PC-3 (cell line): ENCODE measurements around the gene UNC13C. TPM values are rescaled to one million over a fixed set of nuclear protein-coding genes. Genes with fewer than 3 reads are reported as not detected.
"Not testable (repeated sequence)": the region's sequence is repeated elsewhere in the genome, so short reads cannot be mapped to it uniquely, and the experiment has no call there.

ENCODE experiments used
- ATAC-seq: fragments of 200-7000 bp; cut with Tn5 transposase; 2 replicates; pipeline ENCODE4 v1.9.1; 2020; ENCODE audit warnings: mild to moderate bottlenecking, moderate library complexity
- Bru-seq: library from RNA; stranded (reverse); fragments of 400-500 nt; gene quantifications from one replicate; lab custom pipeline; 2021; lab: Mats Ljungman, UMichigan
- BruChase-seq, 2 experiments: library from RNA; stranded (reverse); fragments of 400-500 nt; gene quantifications; one replicate each; lab custom pipeline; 2021; lab: Mats Ljungman, UMichigan
- BruUV-seq: library from RNA; stranded (reverse); fragments of 400-500 nt; replicated peaks from 2 replicates; lab custom pipeline; 2021; lab: Mats Ljungman, UMichigan
- CTCF ChIA-PET: fragments of 300-600 bp; sonication (Branson Sonifier 250); formaldehyde crosslinking; loops from one replicate; lab custom pipeline; 2022; ENCODE audit warnings: antibody characterized with exemption; lab: Charles Lee
- POLR2A ChIA-PET: fragments of 300-600 bp; sonication (Branson Sonifier 250); formaldehyde crosslinking; loops from one replicate; lab custom pipeline; 2022; ENCODE audit warnings: antibody characterized with exemption; ENCODE audit not compliant: unreplicated experiment; lab: Charles Lee
- DNase-seq: peaks from one replicate; pipeline ENCODE4 v3.0.0-alpha.2; 2015
- H2AFZ ChIP-seq: fragments of 300-600 bp; sonication (generic); 2 replicates; pipeline ENCODE4 v1.6.0; 2016; ENCODE audit warnings: antibody characterized with exemption, low read length
- H3F3A ChIP-seq: fragments of 300-600 bp; sonication (generic); one replicate; pipeline ENCODE4 v1.6.0; 2017; ENCODE audit warnings: antibody characterized with exemption, low read length, control low read depth, mild to moderate bottlenecking; ENCODE audit not compliant: unreplicated experiment
- H3K27ac ChIP-seq: fragments of 300-600 bp; sonication (generic); 2 replicates; pipeline ENCODE4 v1.5.1; 2016; ENCODE audit warnings: mild to moderate bottlenecking, low read length
- H3K27me3 ChIP-seq: fragments of 300-600 bp; sonication (generic); 2 replicates; pipeline ENCODE4 v1.6.1; 2016; ENCODE audit warnings: low read length, mixed read lengths
- H3K36me3 ChIP-seq: fragments of 300-600 bp; sonication (generic); 2 replicates; pipeline ENCODE4 v1.6.1; 2016; ENCODE audit warnings: low read depth, mixed run types, low read length, mixed read lengths
- H3K4me1 ChIP-seq: fragments of 300-600 bp; sonication (generic); 2 replicates; pipeline ENCODE4 v1.5.1; 2016; ENCODE audit warnings: low read length; ENCODE audit not compliant: insufficient read depth
- H3K4me2 ChIP-seq: fragments of 300-600 bp; sonication (generic); 2 replicates; pipeline ENCODE4 v1.6.0; 2016; ENCODE audit warnings: low read length
- H3K4me3 ChIP-seq: fragments of 300-600 bp; sonication (generic); 2 replicates; pipeline ENCODE4 v1.5.1; 2016; ENCODE audit warnings: mild to moderate bottlenecking, low read length, mixed read lengths
- H3K79me2 ChIP-seq: fragments of 300-600 bp; sonication (generic); 2 replicates; pipeline ENCODE4 v1.6.1; 2017; ENCODE audit warnings: low read length, mixed read lengths
- H3K9ac ChIP-seq: fragments of 300-600 bp; sonication (generic); 2 replicates; pipeline ENCODE4 v1.6.0; 2016; ENCODE audit warnings: mild to moderate bottlenecking, low read length
- H3K9me2 ChIP-seq: fragments of 300-600 bp; sonication (generic); replicated peaks from 2 replicates; pipeline ENCODE4 v1.6.1; 2016; ENCODE audit warnings: mixed run types, low read length, mixed read lengths
- H3K9me3 ChIP-seq: fragments of 300-600 bp; sonication (generic); 2 replicates; pipeline ENCODE4 v1.6.1; 2016; ENCODE audit warnings: low read length, mixed read lengths
- H4K20me1 ChIP-seq: fragments of 300-600 bp; sonication (generic); 2 replicates; pipeline ENCODE4 v1.6.1; 2016; ENCODE audit warnings: low read length, mixed read lengths
- EZH2 ChIP-seq: fragments of 300-600 bp; sonication (generic); IDR thresholded peaks from one replicate; pipeline ENCODE4 v1.6.1; 2017; ENCODE audit warnings: antibody characterized with exemption, mild to moderate bottlenecking, low read length; ENCODE audit not compliant: unreplicated experiment
- EZH2phosphoT487 ChIP-seq: fragments of 300-600 bp; sonication (generic); IDR thresholded peaks from 2 replicates; pipeline ENCODE4 v1.6.1; 2018; ENCODE audit warnings: mild to moderate bottlenecking, antibody characterized with exemption, low read length, borderline replicate concordance
- intact Hi-C: fragments of 100-400 bp; cut with micrococcal nuclease; formaldehyde crosslinking; loops from 2 replicates; pipeline ENCODE4 v1.9.0; 2023
- long read RNA-seq: library from polyadenylated mRNA; unstranded; transcript quantifications from one replicate; pipeline ENCODE4 v2.0.0, GENCODE V29; 2021; ENCODE audit not compliant: unreplicated experiment
- total RNA-seq: library from RNA; depleted of rRNA; stranded (reverse); fragments of >200 nt; gene quantifications from 2 replicates; pipeline ENCODE4 v1.2.3, GENCODE V29; 2014; rRNA removed
- TF ChIP-seq, protein P1 (sequence below): fragments of 300-600 bp; sonication (generic); conservative IDR thresholded peaks from 2 replicates; pipeline ENCODE4 v1.5.1; 2017; ENCODE audit warnings: antibody characterized with exemption, low read depth, mild to moderate bottlenecking, low read length

UNC13C gene
- total RNA-seq = not detected in 2 replicates
- percentile 0 among the genes with signal in this experiment for Bru-seq, nascent RNA
- BruChase-seq, experiment 1, labeled RNA remaining after a 6-hour chase = not detected
- BruChase-seq, experiment 2, labeled RNA remaining after a 2-hour chase = percentile 0 among the genes with signal in this experiment
- long read RNA-seq = 0 reads

DNA sequence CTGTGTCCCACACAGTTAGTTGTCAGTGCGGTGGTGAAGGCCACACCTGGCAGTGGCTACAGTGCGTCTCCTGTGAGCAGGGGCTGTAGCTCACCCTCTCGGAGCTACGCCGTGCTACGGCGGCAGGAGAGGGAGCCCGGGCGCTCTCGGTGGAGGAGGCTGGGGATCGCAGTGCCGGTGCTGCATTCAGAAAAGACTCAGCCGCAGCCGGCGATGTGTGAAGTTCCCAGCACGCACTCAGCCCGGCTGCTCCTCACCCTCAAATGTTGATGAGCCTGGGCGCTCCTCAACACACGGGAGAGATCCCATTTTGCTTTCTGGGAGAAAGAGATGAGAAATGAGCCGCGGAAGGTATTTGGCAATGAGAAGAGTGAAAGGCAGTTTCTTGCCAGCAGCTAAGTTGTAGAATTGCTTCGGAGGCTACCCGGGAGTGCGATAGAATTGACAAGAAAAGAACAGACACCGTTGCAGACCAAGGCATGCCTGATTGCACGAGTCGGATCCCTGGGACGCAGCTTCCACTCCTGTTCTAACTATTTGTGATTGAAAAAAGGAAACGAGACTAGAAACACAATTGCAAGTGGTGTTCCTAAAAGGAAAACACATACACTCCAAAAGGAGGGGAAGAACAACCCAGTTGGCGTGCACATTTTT, at the start of gene UNC13C:
UNC13C (plus strand) TSS at position 189 of the 654 bp plus-strand sequence. CDS start 34,463 bp downstream, outside the sequence.
- Histone ChIP-seq H3K9ac (no peak within 1 kb of the TSS), H3K27ac (no peak within 1 kb of the TSS), H3K36me3 (no peaks in the 10 kb centered on the region), H3K4me1 (no peaks in the 10 kb centered on the region), H3K27me3 (peaks cover 4% of the 10 kb centered on the region; the same call in 1 of the 2 replicates), H3F3A (no peaks in the 10 kb centered on the region), H2AFZ (no peak within 1 kb of the TSS), H3K9me2 (no peaks in the 10 kb centered on the region), H4K20me1 (no peaks in the 10 kb centered on the region), H3K4me2 (no peak within 1 kb of the TSS), H3K9me3 (no peaks in the 10 kb centered on the region), H3K4me3 (no peak within 1 kb of the TSS), H3K79me2 (no peaks in the 10 kb centered on the region)
- no TSS peak for BruUV-seq
- no peak for DNase-seq
- ChIA-PET POLR2A (no interaction called here), CTCF (no interaction called here)
- intact Hi-C loops = no loop called here
- TF ChIP-seq EZH2phosphoT487 = no peak
- TF ChIP-seq EZH2 = no peak
- TF ChIP-seq, protein P1, sequence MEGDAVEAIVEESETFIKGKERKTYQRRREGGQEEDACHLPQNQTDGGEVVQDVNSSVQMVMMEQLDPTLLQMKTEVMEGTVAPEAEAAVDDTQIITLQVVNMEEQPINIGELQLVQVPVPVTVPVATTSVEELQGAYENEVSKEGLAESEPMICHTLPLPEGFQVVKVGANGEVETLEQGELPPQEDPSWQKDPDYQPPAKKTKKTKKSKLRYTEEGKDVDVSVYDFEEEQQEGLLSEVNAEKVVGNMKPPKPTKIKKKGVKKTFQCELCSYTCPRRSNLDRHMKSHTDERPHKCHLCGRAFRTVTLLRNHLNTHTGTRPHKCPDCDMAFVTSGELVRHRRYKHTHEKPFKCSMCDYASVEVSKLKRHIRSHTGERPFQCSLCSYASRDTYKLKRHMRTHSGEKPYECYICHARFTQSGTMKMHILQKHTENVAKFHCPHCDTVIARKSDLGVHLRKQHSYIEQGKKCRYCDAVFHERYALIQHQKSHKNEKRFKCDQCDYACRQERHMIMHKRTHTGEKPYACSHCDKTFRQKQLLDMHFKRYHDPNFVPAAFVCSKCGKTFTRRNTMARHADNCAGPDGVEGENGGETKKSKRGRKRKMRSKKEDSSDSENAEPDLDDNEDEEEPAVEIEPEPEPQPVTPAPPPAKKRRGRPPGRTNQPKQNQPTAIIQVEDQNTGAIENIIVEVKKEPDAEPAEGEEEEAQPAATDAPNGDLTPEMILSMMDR = no peak
- no peak for ATAC-seq

DNA sequence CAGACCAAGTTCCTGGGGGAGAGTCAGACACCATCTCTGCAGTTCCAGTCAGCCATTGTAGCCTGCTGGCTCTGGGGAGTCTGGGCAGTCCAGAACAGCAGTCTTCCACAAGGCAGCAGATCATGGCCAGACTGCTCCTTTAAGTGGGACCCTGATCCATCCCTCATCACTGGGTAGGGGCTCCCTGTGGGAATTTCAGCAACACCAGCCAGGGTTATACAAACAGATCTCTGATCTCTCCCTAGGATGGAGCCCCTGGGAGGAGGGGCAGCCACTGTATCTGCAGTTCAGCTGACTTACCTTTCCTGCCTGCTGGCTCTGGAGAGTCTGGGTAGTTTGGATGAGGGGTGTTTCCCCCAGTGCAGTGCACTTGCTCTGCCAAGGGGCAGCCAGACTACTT, 42.1 kb upstream of the UNC13C start:
- TF ChIP-seq, protein P1 = no peak
- no peak for TF ChIP-seq EZH2
- no peak for TF ChIP-seq EZH2phosphoT487
- no peaks in the 10 kb centered on the region for H3F3A ChIP-seq
- intact Hi-C loops = no loop called here
- ChIA-PET CTCF (no interaction called here), POLR2A (no interaction called here)
- H3K27ac ChIP-seq = no peak overlapping the region
- no peaks in the 10 kb centered on the region for H3K79me2 ChIP-seq
- no peak overlapping the region for H3K4me2 ChIP-seq
- no peaks in the 10 kb centered on the region for H3K4me1 ChIP-seq
- DNase-seq (no peak), ATAC-seq (no peak)
- no TSS peak for BruUV-seq
- H3K27me3 ChIP-seq = no peaks in the 10 kb centered on the region
- no peak overlapping the region for H3K4me3 ChIP-seq
- H3K9ac ChIP-seq = no peak overlapping the region
- no peaks in the 10 kb centered on the region for H3K36me3 ChIP-seq
- H4K20me1 ChIP-seq = no peaks in the 10 kb centered on the region
- no peak overlapping the region for H2AFZ ChIP-seq
- no peaks in the 10 kb centered on the region for H3K9me2 ChIP-seq
- H3K9me3 ChIP-seq = no peaks in the 10 kb centered on the region

DNA sequence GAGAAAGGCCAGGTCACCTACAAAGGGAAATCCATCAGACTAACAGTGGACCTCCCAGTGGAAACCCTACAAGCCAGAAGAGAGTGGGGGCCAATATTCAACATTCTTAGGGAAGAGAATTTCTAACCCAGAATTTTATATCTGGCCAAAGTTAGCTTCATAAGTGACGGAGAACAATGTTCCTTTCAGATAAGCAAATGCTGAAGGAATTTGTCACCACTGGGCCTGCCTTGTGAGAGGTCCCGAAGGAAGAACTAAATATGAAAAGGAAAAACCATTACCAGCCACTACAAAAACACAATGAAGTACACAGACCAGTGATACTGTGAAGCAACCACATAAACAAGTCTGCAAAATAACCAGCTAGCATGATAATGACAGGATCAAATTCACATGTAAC, 40.6 kb upstream of the UNC13C start:
- CTCF ChIA-PET, POLR2A ChIA-PET, BruUV-seq, H3K36me3 ChIP-seq, H3K27me3 ChIP-seq, H3K79me2 ChIP-seq, H3F3A ChIP-seq, H3K9me2 ChIP-seq, H3K9me3 ChIP-seq, H2AFZ ChIP-seq, H3K9ac ChIP-seq, H3K4me1 ChIP-seq, H3K4me2 ChIP-seq, ATAC-seq, H4K20me1 ChIP-seq, H3K27ac ChIP-seq, intact Hi-C loops, H3K4me3 ChIP-seq, DNase-seq: not testable (repeated sequence)
